WTC11 (cell line): Measurements from ENCODE around the gene ZNF253.
"Not testable (repeated sequence)": the region's sequence is repeated elsewhere in the genome, so short reads cannot be mapped to it uniquely, and the experiment has no call there.

Source experiments
- CTCF ChIP-seq: fragments of 200-600 bp; IDR thresholded peaks from 2 replicates; pipeline ENCODE4 v1.8.0; 2022; ENCODE audit warnings: antibody characterized with exemption
- E2F4 ChIP-seq: sonication (generic); formaldehyde crosslinking; IDR thresholded peaks from 2 replicates; pipeline ENCODE4 v1.8.1; 2022; ENCODE audit warnings: low read depth, mild to moderate bottlenecking, moderate library complexity, missing genetic modification reagents, borderline replicate concordance
- NFE2L1 ChIP-seq: sonication (generic); formaldehyde crosslinking; IDR thresholded peaks from 2 replicates; pipeline ENCODE4 v1.8.1; 2023; ENCODE audit warnings: missing genetic modification reagents
- SMAD3 ChIP-seq: sonication (generic); formaldehyde crosslinking; IDR thresholded peaks from 2 replicates; pipeline ENCODE4 v1.8.0; 2022; ENCODE audit warnings: missing genetic modification reagents, mild to moderate bottlenecking, borderline replicate concordance
- SP1 ChIP-seq: sonication (generic); formaldehyde crosslinking; conservative IDR thresholded peaks from 2 replicates; pipeline ENCODE4 v1.8.1; 2022; ENCODE audit warnings: missing genetic modification reagents
- TF ChIP-seq, protein P1 (sequence below): sonication (generic); formaldehyde crosslinking; IDR thresholded peaks from 2 replicates; pipeline ENCODE4 v1.8.0; 2022; ENCODE audit warnings: mild to moderate bottlenecking, missing genetic modification reagents

GRCh38 chr19:19930417-19930816, 64.7 kb downstream of the ZNF253 start:
- TF ChIP-seq SMAD3; SP1; E2F4; NFE2L1 (CRISPR knock-in tag): not testable (repeated sequence)
- TF ChIP-seq, protein P1, sequence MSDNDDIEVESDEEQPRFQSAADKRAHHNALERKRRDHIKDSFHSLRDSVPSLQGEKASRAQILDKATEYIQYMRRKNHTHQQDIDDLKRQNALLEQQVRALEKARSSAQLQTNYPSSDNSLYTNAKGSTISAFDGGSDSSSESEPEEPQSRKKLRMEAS (CRISPR knock-in tag) = not testable (repeated sequence)
- peak; percentile 54 for TF ChIP-seq CTCF
